HPDE6-E6E7 (cell line): ENCODE data around the gene EIF4G3.
"Not testable (repeated sequence)": the region's sequence is repeated elsewhere in the genome, so short reads cannot be mapped to it uniquely, and the experiment has no call there.

Experiments
- DNase-seq: peaks from one replicate; pipeline ENCODE4 v3.0.0; 2011; ENCODE audit warnings: missing footprints; ENCODE audit errors: extremely low spot score

Gene EIF4G3

DNA sequence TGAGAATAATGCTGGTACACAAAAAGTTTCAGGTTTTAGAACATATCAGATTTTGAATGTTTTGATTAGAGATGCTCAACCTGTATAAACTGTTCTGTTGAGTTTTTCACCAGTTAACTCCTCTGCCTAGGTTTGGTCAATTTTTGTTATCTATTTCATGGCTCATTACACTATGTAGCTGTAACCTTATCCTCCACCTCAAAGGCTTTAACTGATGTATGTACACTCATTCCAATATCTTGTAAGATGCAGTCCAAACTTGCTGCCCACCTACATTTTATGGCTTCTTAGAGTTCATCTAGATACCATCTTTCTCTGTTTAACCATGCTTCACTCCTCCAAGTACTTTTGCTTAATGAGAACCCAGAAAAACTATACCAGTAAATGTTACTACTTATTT, 107.8 kb downstream of the EIF4G3 start:
- DNase-seq: no peak

DNA sequence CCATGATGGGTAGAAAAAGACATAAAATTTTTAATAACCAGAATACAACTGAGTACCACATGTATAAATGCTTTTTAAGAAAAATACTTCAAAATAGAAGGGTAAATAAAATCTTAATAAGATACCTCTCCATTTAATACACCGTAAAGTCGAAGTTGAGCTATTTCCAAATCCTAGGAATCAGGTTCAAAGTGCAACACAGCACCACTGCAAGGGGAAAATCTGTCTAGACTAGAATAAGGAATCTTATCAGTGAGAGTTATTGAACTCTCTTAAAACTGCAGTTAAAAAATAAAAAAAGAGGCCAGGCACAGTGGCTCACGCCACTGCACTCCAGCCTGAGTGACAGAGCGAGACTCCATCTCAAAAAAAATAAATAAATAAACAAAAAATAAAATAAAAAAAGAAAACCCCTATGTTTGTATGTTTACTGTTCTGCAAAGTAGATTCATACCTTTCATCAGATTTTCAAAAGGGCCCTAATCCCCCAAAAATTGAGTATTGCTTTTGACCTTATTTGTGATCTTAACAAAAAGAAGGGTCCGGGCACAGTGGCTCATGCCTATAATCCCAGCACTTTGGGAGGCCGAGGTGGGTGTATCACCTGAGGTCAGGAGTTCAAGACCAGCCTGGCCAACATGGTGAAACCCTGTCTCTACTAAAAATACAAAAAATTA, 109.0 kb downstream of the EIF4G3 start:
- DNase-seq: no peak

DNA sequence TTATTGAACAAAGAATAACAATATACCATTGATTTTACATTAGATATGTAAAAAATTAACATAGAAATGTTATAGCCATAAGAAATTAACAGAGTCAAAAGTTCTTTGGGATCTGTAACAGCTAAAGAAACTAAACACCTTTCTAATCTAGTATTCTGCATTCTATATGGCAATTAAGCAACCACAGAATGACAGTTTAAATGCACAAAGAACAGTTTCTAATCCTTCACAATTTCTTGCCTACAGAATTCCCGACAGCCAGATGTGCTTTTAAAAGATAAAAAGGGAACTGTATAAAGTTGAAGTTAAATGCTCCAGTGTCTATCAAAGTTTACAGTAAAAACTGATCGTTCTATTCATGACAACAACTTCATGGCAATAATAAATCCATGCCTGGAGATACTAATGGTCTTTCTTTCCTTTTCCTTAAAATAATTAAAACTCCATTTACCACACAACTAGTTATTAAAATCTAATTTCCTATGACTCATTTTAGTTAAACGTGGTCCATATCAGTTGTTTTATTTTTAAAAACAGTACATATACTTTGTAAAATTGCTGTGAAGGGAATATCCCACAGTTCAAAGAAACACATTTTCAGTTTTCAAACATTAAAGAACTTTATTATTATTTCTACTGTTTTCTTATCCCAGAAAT, 110.2 kb downstream of the EIF4G3 start:
- no peak for DNase-seq

DNA sequence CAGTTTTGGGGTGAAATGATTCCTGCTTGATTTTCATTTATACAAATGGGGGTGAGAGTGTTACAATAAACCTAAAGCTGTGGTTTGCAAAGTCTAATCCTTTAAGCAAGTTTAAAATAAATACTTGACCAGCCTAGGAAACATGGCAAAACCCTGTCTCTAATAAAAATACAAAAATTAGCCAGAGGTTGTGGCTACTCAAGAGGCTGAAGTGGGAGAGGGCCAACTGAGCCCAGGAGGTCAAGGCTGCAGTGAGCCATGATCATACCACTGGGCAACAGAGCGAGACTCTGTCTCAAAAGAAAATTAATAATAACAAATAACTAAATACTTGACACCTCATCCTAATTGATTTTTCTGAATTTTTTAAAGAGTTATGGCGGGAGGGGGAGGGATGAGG, 110.8 kb downstream of the EIF4G3 start:
- no peak for DNase-seq

DNA sequence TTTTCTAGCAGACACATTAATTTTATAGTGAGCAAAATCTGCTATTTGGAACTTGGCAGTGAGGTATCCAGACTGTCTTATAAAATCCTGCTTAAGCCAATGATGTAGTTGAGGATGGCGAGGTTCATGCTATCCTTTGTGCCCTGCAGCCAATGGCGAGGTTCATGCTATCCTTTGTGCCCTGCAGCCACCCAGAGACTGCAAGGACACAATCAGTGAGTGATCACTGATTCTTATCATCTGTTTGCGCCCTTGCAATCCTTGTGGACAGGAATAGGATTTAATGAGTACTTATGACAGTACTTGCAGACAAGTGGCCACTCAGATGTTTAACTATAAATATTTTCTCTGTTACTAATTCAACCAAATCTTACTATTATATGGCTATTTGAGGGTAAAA, 112.6 kb downstream of the EIF4G3 start:
- no peak for DNase-seq

DNA sequence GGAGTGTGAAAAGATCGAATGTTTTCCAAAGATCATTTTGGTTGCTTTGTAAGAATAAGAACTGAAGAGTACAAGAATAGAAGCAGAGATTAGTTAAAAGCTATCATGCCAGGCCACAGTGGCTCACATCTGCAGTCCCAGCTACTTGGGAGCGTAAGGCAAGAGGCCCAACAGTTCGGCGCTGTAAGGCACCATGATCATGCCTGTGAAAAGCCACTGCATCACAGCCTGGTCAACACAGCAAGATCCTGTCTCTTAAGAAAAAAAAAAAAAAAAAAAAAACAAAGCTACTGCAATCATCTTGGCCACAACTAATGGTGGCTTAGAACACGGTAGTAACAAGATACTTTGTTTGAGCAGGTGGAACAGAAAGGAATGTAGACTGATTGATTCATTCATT, 116.2 kb downstream of the EIF4G3 start:
- no peak for DNase-seq

DNA sequence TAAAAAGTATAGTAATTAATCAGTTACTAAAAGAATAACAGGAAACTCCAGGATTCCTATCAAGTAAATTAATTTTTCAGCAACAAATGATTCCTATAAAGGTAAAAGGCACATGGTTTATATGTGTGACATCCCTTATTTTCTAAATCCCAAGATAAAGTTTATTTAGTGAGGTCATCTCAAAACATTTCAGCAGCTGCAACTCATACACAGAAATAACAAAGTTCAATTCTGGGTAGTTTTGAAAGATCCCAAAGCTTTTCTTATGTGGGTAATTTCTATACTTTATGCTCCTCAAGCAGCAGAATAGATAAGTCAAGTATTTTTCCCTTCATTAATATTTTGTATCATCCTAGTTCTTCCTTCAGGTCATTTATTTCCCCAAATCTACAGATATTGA, 117.7 kb downstream of the EIF4G3 start:
- DNase-seq: no peak

DNA sequence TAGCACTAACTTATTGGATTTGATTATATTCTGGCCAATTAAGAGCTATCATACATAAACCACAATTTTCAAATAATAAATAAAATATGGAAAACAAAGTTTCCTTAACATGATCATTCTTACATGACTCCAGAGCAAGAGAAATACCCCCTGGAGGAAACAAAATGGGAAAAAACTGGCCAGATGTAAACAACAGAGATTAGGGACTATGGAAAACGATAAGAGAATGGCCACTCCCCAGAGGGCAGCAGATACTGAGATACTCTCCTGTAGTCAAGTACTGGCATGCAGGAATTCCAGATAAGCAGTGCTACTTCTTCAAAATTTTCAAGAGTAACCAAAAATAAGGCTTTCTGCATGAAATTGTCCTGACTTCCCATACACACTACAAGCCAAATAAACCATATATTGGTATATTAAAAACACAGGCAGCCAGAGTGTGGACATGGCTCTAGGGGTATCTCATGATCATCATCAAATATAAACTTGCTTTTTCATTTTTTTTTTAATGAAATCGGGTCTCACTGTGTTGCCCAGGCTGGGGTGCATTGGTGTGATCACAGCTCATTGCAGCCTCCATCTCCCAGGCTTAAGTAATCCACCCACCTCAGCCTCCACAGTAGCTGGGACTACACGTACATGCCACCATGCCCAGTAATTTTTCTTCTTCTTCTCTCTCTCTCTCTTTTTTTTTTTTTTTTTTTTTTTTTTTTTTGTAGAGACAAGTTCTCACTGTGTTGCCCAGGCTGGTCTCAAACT, 118.5 kb downstream of the EIF4G3 start:
- DNase-seq: no peak

DNA sequence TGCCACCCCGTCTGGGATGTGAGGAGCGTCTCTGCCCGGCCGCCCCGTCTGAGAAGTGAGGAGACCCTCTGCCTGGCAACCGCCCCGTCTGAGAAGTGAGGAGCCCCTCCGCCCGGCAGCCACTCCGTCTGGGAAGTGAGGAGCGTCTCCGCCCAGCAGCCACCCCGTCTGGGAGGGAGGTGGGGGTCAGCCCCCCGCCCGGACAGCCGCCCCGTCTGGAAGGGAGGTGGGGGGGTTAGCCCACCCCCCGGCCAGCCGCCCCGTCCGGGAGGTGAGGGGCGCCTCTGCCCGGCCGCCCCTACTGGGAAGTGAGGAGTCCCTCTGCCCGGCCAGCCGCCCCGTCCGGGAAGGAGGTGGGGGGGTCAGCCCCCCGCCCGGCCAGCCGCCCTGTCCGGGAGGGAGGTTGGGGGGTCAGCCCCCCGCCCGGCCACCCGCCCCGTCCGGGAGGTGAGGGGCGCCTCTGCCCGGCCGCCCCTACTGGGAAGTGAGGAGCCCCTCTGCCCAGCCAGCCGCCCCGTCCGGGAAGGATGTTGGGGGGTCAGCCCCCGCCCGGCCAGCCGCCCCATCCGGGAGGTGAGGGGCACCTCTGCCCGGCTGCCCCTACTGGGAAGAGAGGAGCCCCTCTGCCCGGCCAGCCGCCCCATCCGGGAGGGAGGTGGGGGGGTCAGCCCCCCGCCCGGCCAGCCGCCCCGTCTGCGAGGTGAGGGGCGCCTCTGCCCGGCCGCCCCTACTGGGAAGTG, 123.3 kb downstream of the EIF4G3 start:
- DNase-seq: not testable (repeated sequence)

DNA sequence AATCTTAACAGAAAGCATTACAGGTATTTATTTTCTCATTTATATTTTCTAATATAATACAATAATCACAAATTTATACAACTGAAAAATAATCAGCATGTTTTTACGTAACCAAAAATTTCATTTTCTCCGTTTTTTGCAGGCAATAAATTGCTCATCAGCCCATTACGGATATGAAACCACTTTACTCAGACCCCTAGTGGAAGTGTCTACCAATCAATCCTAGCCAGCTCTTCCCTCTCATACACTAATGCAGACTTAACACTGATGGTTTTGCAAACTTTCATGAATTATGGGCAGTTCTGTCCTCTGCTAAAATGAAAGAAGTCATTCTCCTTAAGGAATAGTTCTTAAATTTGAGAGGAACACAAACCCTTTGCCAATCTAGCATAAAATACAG, 124.7 kb downstream of the EIF4G3 start:
- no peak for DNase-seq

DNA sequence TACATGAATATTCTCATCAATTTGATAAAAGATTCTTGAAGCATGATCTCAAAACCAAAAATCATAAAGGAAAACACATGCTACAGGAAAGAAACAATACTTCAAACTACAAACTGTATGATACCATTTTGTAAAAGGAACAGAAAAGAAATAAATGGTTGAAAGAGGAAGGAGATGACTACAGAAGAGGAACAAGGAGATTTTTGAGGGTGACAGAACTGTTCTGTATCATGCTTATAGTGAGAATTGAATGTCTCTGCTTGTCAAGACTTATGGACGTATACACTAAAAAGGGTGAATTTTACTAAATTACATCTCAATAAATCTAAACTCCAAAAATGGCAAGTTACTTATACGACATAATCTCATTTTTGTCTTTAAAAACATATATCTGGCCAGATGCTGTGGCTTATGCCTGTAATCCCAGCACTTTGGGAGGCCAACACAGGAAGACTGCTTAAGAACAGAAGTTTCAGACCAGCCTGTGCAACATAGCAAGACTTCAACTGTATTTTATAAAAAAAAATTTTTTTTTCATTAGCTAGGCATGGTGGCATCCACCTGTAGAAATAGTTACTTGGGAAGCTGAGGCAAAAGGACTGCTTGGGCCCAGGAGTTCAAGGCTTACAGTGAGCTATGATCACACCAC, 125.4 kb downstream of the EIF4G3 start:
- no peak for DNase-seq

DNA sequence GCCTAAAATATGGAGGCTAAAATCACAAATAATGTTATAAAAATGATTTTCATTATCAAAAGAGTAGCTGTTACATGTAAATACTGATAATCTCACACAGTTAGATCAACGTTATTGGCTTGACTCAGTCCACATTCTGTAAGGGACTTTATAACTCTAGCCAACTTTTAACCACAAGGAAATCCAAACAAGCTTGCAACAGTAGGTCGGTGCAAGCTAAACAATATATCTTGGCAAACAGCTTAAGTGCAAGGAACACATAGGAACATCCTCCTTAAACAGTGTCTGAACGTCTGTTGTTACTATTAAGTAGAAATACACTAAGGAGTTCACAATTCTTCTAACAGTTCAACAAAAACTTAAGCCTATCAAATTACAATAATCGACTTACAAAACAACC, 126.7 kb downstream of the EIF4G3 start:
- no peak for DNase-seq

DNA sequence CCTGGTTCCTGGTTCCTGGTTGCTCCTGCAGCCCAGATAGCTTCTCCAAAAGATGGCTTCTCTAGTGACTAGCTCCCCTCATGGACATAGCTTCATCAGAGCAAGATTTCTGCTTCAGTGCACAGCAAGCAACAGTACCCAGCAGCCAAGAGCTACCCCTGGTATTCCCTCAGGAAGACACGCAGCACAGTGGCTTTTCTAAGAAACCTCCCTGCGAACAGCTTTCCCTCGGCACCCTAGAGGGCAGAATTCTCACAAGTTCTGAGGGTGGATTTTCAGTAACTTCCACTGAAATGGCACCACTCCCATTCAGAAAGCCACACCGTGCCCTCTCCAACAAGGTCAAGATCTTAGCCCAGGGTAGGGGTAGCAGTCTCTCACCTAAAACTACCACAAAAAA, 128.2 kb downstream of the EIF4G3 start:
- no peak for DNase-seq

DNA sequence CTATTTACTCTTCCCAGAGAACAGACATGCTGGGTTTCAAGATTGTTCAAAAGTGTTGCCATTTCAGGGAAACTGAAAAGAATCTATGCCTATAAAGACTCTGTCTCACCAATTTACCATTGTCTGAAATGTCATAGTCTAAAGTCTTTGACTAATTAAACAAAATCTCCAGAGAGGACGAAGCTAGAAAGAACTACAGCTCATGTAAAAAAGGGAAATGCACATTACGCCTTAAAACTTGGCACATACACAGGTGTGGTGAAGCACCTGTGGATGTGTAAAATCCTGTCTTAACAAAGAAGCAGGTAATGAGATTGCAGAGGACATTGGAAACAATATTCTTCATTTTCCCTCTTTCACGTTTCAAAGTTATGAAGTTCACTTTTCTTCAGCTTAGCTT, 130.6 kb downstream of the EIF4G3 start:
- DNase-seq: no peak

DNA sequence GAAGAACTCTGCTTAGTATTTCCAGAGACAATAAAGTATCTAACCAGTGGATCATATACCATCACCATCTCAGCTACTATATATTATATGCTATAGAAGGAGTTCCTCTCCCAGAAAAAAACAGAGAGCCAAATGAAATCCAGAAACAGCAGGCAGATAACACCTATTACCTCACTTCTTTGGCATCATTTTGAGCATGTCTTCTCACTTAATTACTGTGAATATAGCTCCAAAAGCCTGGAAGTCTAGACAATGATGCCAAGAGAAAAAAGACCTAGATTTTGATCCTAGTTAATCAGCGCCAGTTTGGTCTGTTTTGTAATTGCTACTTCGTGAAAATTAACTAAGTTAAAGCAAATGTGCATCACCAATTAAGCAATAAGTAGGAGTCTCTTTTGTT, 131.3 kb downstream of the EIF4G3 start:
- DNase-seq: no peak

DNA sequence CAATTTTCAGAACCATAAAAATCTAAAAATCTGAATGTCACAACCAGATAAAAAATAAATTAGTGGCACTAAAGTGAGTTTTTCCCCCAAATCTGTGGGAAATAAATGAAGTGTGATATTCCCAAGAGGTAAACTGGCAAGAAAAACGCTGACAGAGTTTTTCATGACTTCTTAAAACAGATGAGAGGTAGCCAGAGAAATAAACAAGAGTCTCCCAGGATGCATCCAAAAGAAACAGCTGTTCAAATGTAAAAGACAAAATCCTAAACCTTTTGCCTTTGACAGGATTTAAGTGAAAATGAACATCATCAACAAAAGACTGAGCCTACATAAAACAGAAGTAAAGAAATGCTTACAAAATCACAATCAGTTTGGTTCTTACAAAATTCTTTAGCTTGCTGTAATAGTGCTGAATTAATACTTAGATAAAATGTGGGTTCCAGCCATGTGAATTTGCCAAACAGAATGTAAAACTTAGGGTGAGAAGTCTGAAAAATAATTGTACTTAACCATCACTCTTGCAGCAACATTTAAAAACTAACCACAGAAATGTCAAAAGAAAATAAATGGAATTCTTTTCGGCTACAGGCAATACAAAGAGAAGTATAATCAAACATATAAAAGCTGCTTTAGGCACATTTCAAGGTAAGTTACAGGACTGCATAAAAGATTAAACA, 133.6 kb downstream of the EIF4G3 start:
- no peak for DNase-seq

DNA sequence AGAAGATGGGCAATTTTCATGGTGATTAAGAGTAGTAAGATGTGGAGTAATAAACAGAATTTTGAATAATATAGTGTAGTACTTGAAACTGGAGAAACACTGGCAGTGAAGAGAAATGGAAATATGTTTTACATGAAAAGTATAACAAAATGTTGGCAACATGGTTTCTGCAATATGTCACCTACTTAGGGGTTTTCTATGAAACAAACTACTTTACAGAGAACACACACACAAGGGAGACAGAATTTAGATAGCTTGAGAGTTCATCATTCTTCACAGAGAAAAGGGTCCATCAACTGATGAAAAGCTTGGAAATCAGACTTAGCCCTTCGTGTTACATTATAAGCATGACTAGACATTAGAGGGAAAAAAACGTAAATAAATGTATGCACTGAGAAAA, 135.2 kb downstream of the EIF4G3 start:
- DNase-seq: no peak

DNA sequence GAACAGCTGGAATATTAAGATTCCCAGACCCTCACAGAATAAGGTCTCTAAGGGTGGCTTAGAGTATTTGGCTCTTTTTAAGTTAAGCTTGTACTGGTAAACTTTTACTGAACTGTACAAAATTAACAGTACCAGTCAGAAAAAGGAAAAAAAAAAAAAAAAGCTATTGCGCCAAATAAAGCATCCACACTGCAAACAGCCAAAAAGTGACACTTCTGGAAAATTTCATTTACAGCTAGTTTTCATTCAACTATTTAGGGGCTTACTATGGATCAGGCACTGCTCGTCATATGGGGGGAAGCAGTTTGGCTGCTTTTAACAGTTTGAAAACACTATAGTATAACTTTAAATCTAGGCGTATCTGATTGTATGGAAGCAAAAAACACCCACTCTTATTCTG, 139.6 kb downstream of the EIF4G3 start:
- no peak for DNase-seq

DNA sequence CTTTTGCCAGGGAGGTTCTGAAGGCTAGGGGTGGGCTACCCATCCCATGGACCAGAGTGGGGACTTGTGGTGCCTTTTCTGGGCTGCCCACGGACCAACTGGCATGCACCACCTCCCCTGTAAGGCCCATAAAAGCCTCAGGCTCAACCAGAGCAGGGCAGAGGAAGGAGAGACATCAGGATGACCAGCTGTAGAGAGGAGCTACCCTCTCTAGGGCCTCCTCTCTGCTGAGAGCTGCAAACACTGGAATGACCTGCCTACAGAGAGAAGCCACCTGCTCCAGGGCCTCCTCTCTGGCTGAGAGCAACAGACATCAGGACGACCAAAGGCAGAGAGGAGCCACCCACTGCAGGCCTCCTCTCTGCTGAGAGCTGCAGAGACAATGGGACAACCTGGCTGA, 140.9 kb downstream of the EIF4G3 start:
- DNase-seq: no peak

DNA sequence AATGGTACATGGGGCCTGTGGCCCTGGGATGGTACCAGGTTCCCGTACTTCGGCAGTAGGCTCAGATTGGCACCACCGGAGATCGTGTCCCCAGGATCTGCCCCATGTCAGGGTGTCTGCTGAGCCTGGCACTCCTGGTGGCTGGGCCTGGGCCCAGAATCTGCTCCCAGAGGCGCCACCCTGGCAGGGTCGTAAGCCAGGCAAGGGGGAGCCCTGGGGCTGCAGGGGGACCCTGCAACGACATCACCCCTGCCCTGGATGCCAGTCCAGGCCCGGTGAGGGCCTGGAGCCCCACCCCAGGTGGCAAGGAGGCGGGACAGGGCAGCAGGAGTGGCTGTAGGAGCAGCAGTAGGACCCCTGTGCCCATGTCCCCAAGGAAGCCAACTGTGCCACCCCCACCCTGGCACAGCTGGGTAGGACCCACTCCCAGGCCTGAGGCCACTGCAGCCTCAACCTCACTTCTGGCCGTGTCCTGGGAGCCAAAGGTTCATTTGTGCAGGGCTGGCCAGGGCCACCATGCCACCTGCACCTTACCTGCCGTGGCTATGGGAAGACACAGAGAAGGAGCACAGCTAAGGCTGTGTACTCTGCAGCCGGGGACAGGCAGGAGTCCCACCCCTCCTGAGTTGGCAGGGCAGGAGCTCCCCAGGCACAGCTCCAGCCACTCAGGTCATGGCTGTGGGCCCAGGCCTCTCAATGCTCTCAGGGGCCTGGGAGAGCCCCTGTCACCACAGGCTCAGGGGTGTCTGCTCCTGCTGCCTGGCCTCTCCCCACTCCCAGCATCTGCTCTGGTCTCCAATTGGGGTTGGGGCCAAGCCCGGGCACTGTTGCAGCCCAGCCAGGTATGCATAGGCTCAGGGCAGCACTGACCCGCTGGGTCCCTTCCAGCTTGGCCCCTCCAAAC, 141.7 kb downstream of the EIF4G3 start:
- no peak for DNase-seq
